GM19238 (cell line): ENCODE measurements around the gene PERM1.
"Not testable (repeated sequence)": the region's sequence is repeated elsewhere in the genome, so short reads cannot be mapped to it uniquely, and the experiment has no call there.

Experiments used
- DNase-seq: peaks from one replicate; pipeline ENCODE4 v3.0.0; 2011; ENCODE audit warnings: low spot score; ENCODE audit not compliant: insufficient read length

PERM1 gene

GRCh38 chr1:997993-998744 is 16.3 kb upstream of the PERM1 start:
- DNase-seq = peak; percentile 5

- DNase-seq = no peak
These were observed 15.8 kb upstream of the PERM1 start for GRCh38 chr1:997713-997992.

- no peak for DNase-seq
These were observed 15.2 kb upstream of the PERM1 start for GRCh38 chr1:996851-997712.

DNA sequence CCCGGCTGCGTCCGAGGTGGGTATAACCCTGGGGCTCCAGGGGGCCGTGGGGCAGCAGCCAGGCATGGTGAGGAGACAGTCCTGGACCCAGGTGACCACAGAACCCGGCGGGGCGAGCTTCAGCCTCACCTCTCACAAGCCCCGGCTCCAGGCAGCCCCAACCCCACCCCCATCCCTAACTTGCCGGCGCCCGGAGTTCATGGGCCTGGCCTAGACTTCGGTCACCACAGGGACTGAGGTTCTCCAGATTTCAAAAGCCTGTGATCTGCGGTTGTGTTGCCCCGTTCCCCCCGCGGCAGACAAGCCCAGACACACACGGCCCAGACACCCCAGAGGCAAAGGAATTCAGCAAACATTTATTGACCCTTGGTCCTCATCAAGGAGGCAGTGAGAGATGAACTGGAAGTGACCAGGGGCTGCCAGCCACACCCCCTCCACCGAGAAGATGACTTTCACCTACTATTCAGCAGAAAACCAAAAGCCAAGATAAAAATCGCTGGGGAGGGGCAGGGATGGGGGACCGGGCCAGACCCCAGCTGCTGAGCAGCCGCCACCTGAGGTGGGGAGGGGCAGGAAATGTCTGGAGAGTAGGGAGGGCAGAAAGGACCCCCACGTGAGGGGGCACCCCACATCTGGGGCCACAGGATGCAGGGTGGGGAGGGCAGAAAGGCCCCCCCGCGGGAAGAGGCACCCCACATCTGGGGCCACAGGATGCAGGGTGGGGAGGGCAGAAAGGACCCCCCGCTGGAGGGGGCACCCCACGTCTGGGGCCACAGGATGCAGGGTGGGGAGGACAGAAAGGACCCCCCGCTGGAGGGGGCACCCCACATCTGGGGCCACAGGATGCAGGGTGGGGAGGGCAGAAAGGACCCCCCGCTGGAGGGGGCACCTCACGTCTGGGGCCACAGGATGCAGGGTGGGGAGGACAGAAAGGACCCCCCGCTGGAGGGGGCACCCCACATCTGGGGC is 14.1 kb upstream of the PERM1 start:
- no peak for DNase-seq

- DNase-seq = not testable (repeated sequence)
These were observed 12.7 kb upstream of the PERM1 start for GRCh38 chr1:994546-994945.

- no peak for DNase-seq
These were observed 11.6 kb upstream of the PERM1 start for GRCh38 chr1:993379-993995.

GRCh38 chr1:992362-992761 is 10.5 kb upstream of the PERM1 start:
- no peak for DNase-seq

GRCh38 chr1:991895-992294 is 10.0 kb upstream of the PERM1 start:
- no peak for DNase-seq

GRCh38 chr1:991275-991674 is 9.4 kb upstream of the PERM1 start:
- DNase-seq = not testable (repeated sequence)

- DNase-seq = not testable (repeated sequence)
These were observed 6.2 kb upstream of the PERM1 start for GRCh38 chr1:988061-988460.

GRCh38 chr1:985126-985525 is 3.2 kb upstream of the PERM1 start:
- no peak for DNase-seq

DNA sequence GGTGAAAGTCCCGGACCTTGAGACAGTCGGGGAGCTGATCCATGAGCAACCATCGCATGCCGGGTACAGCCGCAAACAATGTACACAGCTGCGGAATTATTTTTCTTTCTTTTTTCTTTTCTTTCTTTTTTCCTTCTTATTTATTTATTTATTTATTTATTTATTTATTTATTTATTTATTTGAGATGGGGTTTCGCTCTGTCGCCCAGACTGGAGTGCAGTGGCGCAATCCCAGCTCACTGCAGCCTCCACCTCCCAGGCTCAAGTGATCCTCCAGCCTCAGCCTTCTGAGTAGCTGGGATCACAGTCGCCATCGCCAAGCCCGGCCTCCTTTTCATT is 2.6 kb upstream of the PERM1 start:
- DNase-seq = no peak

DNA sequence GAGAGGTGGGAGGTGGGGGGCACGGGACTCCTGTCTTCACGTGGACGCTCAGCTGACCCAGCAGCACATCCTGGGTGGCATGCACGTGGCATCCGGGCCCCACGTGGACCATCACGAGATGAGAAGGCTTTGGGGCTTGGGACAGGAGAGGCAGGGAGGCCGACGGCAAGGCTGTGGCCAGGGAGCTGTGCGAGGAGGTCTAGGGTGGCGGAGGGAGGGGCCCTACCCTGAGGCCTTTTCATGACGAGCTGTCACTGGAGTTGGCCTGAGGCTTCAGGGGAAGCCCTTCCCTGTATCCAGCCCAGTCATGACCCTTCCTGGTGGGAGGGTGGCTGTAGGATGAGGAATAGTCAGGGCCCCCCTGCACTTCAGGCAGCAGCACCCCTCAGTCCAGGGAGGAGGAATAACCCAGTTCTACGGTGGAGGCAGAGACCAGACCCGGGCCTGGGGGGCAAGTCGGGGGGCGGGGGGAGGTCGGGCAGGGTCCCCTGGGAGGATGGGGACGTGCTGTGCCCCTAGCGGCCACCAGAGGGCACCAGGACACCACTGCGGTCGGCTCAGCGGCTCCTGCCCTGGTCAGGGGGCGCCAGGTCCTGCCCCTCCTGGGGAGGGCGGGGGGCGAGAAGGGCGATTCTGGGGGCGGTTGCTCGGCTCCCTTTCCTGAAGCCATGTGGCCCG is 2.0 kb upstream of the PERM1 start:
- peak; percentile 84 for DNase-seq

DNA sequence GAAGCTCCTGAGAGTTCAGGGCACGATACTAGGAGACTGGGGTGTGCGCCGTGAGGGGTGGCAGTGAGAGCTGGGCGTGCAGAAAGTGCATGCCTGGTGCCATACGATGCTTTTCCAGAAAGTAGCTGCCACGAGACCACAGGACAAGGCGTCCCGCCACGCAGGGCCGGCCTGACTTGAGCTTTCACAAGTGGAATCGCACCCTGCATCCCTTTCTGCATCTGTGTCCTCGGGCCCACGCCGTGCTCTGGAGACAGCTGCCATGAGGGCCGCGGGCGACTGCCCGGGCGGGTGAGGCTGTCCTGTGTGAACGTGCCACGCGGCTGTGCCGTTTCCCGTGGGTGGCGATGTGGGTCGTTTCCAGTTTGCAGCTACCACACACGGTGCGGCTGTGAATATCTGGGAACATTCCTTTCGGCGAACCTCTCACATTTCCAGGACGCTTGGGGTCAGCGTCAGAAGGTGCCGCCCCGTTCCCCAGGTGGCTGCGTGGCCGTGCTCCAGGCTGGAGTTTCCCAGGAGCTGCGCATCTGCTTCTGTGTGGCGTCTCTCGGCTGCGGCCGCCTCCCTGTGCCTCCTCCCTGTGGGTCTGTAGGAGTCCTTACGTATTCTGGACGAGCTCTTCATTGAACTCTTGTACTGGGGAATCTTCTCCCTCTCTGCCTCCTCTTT is 1.0 kb upstream of the PERM1 start:
- DNase-seq = no peak

DNA sequence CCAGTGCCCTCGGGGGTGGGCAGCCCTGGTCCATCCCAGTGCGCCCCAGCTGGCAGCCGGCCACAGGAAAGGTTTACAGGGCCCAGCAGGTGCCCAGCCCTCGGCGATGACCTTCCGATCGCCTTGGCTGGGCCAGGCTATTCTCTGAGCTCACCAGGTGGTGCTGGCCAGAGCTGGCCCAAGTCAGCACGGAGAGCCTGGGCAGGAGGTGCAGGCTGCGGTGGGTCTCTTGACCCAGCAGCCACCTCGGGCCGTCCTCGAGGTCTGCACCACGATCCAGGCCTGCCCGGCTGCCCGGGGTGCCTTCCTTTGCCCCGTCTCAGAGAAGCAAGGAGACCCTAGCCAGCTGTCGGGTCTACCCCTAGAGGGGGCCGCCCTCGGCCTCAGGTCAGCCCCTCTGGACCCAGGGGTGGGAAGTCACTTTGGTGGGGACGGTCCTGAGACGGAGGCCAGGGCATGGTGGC is 370 bp downstream of the PERM1 start:
- no peak for DNase-seq

DNA sequence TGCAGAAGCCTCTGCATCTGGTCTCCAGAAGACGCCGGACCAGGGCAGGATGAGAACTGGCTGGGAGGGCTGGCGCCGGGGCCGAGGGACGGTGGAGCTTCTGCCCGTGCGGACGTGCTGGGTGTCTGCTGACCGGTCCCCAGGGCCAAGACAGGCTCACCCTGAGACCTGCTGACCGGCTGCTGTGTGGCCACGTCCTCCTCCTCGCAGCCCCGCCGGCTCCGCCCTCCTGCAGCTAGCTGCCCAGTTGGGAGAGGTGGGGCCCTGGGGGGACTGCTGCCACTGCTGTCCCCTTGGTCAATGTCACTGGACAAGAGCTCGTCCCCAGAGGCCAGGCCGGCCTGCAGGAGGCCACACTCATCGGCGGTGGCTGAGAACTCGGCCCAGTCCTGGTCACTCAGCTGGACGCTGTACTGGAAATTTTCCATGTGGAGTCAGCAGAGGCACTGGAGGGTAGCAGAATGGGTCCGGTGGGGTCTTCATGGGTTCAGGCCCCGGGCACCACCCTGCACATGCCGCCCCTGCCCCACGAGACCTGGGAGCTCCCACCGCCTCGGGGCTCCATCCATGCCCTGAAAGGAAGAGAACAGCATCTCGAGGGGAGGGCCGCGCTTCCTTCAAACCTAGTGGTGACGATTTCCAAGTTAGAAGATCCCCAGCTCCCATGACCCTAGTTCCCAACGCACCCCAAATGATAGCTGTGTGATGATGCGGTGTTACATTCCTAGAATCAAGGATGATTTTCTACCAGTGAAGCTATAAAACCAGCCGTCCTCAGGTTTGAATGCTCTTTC is 1.1 kb downstream of the PERM1 start:
- DNase-seq = no peak

- DNase-seq = no peak
These were observed 1.7 kb downstream of the PERM1 start for GRCh38 chr1:980137-980571.

GRCh38 chr1:979744-980072 is 2.2 kb downstream of the PERM1 start:
- DNase-seq = no peak
